GM10266 (cell line): ENCODE data around the gene PDGFA.
A peak's percentile ranks its signal among the peaks of the same experiment; 100 is the strongest.

Experiments used
- DNase-seq: peaks from one replicate; pipeline ENCODE4 v3.0.0; 2012; ENCODE audit errors: extremely low spot score
- TF ChIP-seq, protein P1 (sequence below): IDR thresholded peaks from 2 replicates; pipeline ENCODE4 v1.5.1; 2012; ENCODE audit warnings: mild to moderate bottlenecking, low read depth; ENCODE audit not compliant: control insufficient read depth, insufficient read depth; ENCODE audit errors: missing control alignments

PDGFA gene

DNA sequence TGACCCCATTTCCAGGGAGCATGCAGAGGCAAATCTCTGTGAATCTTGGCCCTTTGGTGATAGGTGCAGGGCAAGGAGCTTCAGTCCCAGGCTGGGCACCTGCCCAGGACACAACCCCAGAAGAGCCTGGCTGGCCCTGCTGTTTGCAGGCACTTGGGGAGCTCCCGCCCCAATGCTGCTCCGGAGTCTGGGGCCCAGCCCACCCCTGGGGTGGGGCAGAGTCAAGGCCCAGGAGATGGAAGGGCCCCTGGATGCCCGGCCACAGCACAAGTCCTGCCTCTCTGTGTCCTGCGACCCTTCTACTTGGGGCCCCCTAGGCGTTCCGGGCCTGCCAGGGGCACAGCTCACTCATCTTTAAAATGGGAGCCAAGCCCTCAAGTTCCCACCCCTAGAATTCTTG, 24.7 kb downstream of the PDGFA start:
- no peak for DNase-seq
- TF ChIP-seq, protein P1, sequence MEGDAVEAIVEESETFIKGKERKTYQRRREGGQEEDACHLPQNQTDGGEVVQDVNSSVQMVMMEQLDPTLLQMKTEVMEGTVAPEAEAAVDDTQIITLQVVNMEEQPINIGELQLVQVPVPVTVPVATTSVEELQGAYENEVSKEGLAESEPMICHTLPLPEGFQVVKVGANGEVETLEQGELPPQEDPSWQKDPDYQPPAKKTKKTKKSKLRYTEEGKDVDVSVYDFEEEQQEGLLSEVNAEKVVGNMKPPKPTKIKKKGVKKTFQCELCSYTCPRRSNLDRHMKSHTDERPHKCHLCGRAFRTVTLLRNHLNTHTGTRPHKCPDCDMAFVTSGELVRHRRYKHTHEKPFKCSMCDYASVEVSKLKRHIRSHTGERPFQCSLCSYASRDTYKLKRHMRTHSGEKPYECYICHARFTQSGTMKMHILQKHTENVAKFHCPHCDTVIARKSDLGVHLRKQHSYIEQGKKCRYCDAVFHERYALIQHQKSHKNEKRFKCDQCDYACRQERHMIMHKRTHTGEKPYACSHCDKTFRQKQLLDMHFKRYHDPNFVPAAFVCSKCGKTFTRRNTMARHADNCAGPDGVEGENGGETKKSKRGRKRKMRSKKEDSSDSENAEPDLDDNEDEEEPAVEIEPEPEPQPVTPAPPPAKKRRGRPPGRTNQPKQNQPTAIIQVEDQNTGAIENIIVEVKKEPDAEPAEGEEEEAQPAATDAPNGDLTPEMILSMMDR = no peak

DNA sequence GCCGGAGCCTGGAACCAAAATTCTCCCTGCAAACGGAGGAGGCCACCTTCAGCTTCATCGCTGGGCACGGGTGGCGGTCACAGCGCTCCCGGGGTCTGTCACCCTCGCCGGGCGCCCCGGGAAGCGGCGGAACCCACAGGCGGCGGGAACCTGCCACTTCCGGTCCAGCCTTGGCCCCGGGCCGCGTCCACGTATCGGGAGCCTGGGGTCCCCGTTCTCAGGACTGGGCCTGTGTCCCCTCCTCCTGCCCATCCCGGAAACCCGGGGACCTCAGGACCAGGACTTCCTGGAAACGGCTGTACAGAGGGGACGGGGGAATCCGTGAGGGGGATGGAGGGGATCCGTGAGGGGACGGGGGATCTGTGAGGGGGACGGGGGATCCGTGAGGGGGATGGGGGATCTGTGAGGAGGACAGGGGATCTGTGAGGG, 25.4 kb downstream of the PDGFA start:
- TF ChIP-seq, protein P1 = no peak
- peak; percentile 88 for DNase-seq

GRCh38 chr7:493661-494251, 25.9 kb downstream of the PDGFA start:
- TF ChIP-seq, protein P1 = no peak
- no peak for DNase-seq

GRCh38 chr7:492714-493065, 27.0 kb downstream of the PDGFA start:
- TF ChIP-seq, protein P1 = no peak
- DNase-seq = no peak

DNA sequence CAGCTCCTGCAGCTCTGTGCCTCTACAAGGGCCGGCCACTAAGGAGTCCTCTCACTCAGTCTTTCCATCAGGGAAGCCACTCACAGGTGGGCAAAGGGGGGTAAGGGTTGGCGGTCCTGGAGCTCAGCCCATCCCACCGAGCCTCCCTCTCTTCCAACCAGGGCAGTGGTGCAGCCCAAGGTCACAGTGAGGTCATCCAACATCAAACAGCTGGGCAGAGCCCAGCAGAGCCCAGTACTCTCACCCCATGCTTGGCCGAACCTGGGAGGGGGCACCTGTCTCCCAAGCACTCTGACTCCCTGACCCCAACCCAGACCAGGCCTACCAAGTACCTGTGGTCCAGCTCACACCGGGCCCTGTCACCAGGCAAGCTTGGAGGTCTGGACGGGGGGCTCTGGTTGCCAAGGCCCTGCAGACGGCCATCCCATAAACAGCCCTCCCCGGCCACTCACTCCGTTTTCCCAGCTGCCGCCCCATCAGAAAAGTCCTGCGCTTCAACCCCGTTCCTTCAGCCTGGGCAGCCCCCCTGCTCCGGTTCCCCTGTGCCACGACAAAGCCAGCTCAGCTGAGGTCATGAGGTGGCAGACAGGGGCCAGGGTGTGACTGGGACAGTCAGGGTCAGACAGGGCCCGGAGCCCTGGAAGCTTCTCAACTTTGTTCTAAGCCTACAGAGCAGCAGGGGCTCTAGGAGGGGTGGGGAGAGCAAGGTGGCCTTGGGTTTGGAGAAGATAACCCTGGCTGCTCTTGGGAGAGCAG, 27.5 kb downstream of the PDGFA start:
- DNase-seq = no peak
- TF ChIP-seq, protein P1 = no peak

GRCh38 chr7:491292-491957, 28.2 kb downstream of the PDGFA start:
- TF ChIP-seq, protein P1 = no peak
- DNase-seq = no peak

DNA sequence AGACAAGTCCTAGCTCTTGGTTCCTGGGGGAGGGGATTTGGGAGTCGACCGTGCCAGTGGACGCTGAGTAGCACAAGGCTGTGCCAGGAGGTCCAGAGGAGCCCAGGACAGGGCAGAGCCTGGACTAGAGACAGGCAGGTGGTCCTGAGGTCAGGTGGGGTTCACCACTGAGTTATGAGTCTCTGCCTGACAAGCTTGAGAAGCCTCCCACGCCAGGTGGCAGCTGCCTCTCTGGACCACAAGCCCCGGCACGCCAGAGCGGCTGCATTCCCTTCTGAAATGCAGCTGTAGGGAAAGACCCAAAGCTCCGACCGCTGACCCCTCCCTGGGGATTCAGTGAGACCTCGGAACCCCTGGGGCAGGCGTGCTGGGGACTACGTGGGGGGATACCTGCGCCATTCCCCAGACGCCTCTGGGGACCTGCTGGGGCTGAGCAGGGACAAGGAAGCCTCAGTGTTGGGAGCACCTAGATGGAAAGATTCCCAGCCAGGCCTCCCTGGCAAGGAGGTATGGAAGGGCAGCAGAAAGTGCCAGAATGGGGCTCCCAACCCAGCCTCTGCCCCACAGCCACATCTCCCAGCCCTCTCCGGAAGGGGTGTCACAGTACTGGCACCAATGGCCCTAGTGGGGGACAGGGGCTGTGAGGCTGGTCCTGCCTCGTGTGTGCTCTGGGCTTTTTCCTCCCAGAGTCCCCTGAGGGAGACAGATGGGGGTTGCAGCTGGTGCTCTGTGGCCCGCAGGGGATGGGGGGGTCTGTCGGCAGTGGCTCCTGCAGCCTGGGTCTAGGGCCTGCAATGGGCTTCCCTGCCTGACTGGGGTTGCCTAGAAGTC, 29.0 kb downstream of the PDGFA start:
- DNase-seq = no peak
- TF ChIP-seq, protein P1 = no peak
